ENCODE results near the gene METTL4. TPM values are rescaled to one million over a fixed set of nuclear protein-coding genes. Genes with fewer than 3 reads are reported as not detected.

METTL4 gene
- total and polyA plus RNA-seq, 9 of the 15 experiments (the other 6 are each of a cell fraction or from before 2014, with no cell fraction given) = 7.9 to 32.8 (median 22.1) TPM

- TF ChIP-seq BCLAF1 (IDR thresholded peaks at IDR 0.05; ENCODE audit: borderline replicate concordance in 1 of 2, control insufficient read depth in 1 of 2, low read depth in 2 of 2, low read length in 1 of 2) (no peak), NCOA2 (IDR thresholded peaks at IDR 0.05; ENCODE audit: partially characterized antibody in 2 of 2) (peak in 1 of 2 experiments; percentile 11), ZNF3 (CRISPR knock-in tag; IDR thresholded peaks at IDR 0.05) (no peak), ZNF274 (IDR thresholded peaks at IDR 0.05; ENCODE audit: borderline replicate concordance, low read depth, low read length) (no peak), ZNF79 (CRISPR knock-in tag; IDR thresholded peaks at IDR 0.05; ENCODE audit: low read depth) (no peak), KLF6 (CRISPR knock-in tag; IDR thresholded peaks at IDR 0.05; ENCODE audit: borderline replicate concordance) (no peak), SIN3B (IDR thresholded peaks at IDR 0.05; ENCODE audit: low read depth) (peak; percentile 91), ZNF431 (CRISPR knock-in tag; IDR thresholded peaks at IDR 0.05) (no peak; the same call in 1 of the 2 replicates), MYBL2 (IDR thresholded peaks at IDR 0.05; ENCODE audit: low read depth) (peak; percentile 100), MYBL2 (CRISPR knock-in tag; IDR thresholded peaks at IDR 0.05; ENCODE audit: borderline replicate concordance) (peak; percentile 99; the same call in 1 of the 2 replicates), C11orf30 (IDR thresholded peaks at IDR 0.05; ENCODE audit: low read depth) (peak; percentile 95), ERF (CRISPR knock-in tag; IDR thresholded peaks at IDR 0.05) (peak; percentile 81; the same call in 1 of the 2 replicates), SMARCA4 (IDR thresholded peaks at IDR 0.05) (peak; percentile 56; the same call in 1 of the 2 replicates), FOXK1 (CRISPR knock-in tag; IDR thresholded peaks at IDR 0.05; ENCODE audit: borderline replicate concordance) (peak; percentile 77; the same call in 1 of the 2 replicates), PML (IDR thresholded peaks at IDR 0.05; ENCODE audit: low read length) (peak; percentile 83)
- TF ChIP-seq, protein P1, sequence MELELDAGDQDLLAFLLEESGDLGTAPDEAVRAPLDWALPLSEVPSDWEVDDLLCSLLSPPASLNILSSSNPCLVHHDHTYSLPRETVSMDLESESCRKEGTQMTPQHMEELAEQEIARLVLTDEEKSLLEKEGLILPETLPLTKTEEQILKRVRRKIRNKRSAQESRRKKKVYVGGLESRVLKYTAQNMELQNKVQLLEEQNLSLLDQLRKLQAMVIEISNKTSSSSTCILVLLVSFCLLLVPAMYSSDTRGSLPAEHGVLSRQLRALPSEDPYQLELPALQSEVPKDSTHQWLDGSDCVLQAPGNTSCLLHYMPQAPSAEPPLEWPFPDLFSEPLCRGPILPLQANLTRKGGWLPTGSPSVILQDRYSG (tag; conservative IDR thresholded peaks at IDR 0.05; ENCODE audit: low read depth) = peak; percentile 94
- TF ChIP-seq, protein P2, sequence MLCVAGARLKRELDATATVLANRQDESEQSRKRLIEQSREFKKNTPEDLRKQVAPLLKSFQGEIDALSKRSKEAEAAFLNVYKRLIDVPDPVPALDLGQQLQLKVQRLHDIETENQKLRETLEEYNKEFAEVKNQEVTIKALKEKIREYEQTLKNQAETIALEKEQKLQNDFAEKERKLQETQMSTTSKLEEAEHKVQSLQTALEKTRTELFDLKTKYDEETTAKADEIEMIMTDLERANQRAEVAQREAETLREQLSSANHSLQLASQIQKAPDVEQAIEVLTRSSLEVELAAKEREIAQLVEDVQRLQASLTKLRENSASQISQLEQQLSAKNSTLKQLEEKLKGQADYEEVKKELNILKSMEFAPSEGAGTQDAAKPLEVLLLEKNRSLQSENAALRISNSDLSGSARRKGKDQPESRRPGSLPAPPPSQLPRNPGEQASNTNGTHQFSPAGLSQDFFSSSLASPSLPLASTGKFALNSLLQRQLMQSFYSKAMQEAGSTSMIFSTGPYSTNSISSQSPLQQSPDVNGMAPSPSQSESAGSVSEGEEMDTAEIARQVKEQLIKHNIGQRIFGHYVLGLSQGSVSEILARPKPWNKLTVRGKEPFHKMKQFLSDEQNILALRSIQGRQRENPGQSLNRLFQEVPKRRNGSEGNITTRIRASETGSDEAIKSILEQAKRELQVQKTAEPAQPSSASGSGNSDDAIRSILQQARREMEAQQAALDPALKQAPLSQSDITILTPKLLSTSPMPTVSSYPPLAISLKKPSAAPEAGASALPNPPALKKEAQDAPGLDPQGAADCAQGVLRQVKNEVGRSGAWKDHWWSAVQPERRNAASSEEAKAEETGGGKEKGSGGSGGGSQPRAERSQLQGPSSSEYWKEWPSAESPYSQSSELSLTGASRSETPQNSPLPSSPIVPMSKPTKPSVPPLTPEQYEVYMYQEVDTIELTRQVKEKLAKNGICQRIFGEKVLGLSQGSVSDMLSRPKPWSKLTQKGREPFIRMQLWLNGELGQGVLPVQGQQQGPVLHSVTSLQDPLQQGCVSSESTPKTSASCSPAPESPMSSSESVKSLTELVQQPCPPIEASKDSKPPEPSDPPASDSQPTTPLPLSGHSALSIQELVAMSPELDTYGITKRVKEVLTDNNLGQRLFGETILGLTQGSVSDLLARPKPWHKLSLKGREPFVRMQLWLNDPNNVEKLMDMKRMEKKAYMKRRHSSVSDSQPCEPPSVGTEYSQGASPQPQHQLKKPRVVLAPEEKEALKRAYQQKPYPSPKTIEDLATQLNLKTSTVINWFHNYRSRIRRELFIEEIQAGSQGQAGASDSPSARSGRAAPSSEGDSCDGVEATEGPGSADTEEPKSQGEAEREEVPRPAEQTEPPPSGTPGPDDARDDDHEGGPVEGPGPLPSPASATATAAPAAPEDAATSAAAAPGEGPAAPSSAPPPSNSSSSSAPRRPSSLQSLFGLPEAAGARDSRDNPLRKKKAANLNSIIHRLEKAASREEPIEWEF (CRISPR knock-in tag; IDR thresholded peaks at IDR 0.05) = no peak
Observed at GRCh38 chr18:2571200-2572170, at the start of gene METTL4, which contains the start of gene NDC80 (continued).

All from K562 (cell line).